CD4-positive, CD25-positive, alpha-beta regulatory T cell (primary cell): Measurements from ENCODE around the gene FZD1. TPM values are rescaled to one million over a fixed set of nuclear protein-coding genes. Genes with fewer than 3 reads are reported as not detected.

ENCODE experiments used
- ATAC-seq, 2 donors: fragments of 150-1000 bp; cut with Tn5 transposase; one replicate each; pipeline ENCODE4 v1.10.0; 2021; ENCODE audit warnings: low read depth in 2 of 2, moderate number of reproducible peaks in 2 of 2, moderate library complexity in 1 of 2
- DNase-seq, 3 donors: peaks; one replicate each; pipeline versions ENCODE4 v3.0.0 to v3.0.0-alpha.2; 2012 to 2022; ENCODE audit warnings: mixed read lengths in 1 of 3
- H3K27ac ChIP-seq: one replicate; pipeline ENCODE4 v1.7.0; 2013; ENCODE audit warnings: mild to moderate bottlenecking, low read length; ENCODE audit not compliant: insufficient read depth, poor library complexity, severe bottlenecking
- H3K27me3 ChIP-seq: one replicate; pipeline ENCODE4 v1.7.0; 2013; ENCODE audit warnings: low read length; ENCODE audit not compliant: control insufficient read depth, insufficient read depth
- H3K36me3 ChIP-seq: one replicate; pipeline ENCODE4 v1.7.0; 2013; ENCODE audit warnings: mild to moderate bottlenecking, low read length, moderate library complexity; ENCODE audit not compliant: control insufficient read depth, insufficient read depth
- H3K4me1 ChIP-seq: 2 replicates; pipeline ENCODE4 v1.7.0; 2013; ENCODE audit warnings: mild to moderate bottlenecking, low read length; ENCODE audit not compliant: insufficient read depth, control insufficient read depth, poor library complexity, severe bottlenecking
- H3K4me3 ChIP-seq: one replicate; pipeline ENCODE4 v1.7.0; 2013; ENCODE audit warnings: low read depth, mild to moderate bottlenecking, low read length, moderate library complexity
- H3K9me3 ChIP-seq, 2 experiments: 1 replicate in 1 of 2; 2 replicates in 1 of 2; pipeline ENCODE4 v1.7.0; 2013; ENCODE audit warnings: low read length in 2 of 2, mild to moderate bottlenecking in 1 of 2, moderate library complexity in 1 of 2; ENCODE audit not compliant: control insufficient read depth in 2 of 2
- H3K27ac Mint-ChIP-seq, 3 donors: one replicate each; pipeline ENCODE4 v1.8.0; 2020 to 2022; ENCODE audit warnings: mild to moderate bottlenecking in 3 of 3, mixed read lengths in 3 of 3, moderate library complexity in 2 of 3
- H3K27me3 Mint-ChIP-seq: one replicate; pipeline ENCODE4 v1.8.0; 2022; ENCODE audit warnings: mild to moderate bottlenecking, mixed read lengths
- H3K36me3 Mint-ChIP-seq: one replicate; pipeline ENCODE4 v1.8.0; 2020; ENCODE audit warnings: mixed read lengths
- H3K4me1 Mint-ChIP-seq, 4 donors: one replicate each; pipeline ENCODE4 v1.8.0; 2020 to 2022; ENCODE audit warnings: mixed read lengths in 4 of 4, mild to moderate bottlenecking in 1 of 4
- H3K4me3 Mint-ChIP-seq, 4 donors: one replicate each; pipeline ENCODE4 v1.8.0; 2020 to 2022; ENCODE audit warnings: mild to moderate bottlenecking in 4 of 4, mixed read lengths in 4 of 4, moderate library complexity in 3 of 4
- H3K9me3 Mint-ChIP-seq, 7 donors: one replicate each; pipeline ENCODE4 v1.8.0; 2020 to 2022; ENCODE audit warnings: mixed read lengths in 7 of 7, mild to moderate bottlenecking in 3 of 7, moderate library complexity in 2 of 7
- polyA plus RNA-seq, 4 donors: library from polyadenylated mRNA; unstranded; fragments of 300-500 nt; fragmentation: Illumina TruSeq; gene quantifications; one replicate each; pipeline ENCODE4 v1.2.3, GENCODE V29; 2021
- total RNA-seq: library from RNA; stranded (reverse); gene quantifications from one replicate; pipeline ENCODE4 v1.2.3, GENCODE V29; 2022

The FZD1 gene
- total and polyA plus RNA-seq, 5 donors from 2014 or later: 0.06 to 0.10 TPM; not detected in 3

- no peak for ATAC-seq
- no peak overlapping the region for H3K4me3 Mint-ChIP-seq
- H3K27ac ChIP-seq: no peak overlapping the region
Measured at GRCh38 chr7:91319351-91319750, 55.1 kb downstream of the FZD1 start.

GRCh38 chr7:91320366-91321078, 56.3 kb downstream of the FZD1 start:
- Mint-ChIP-seq H3K27ac (no peak overlapping the region), H3K9me3 (peaks cover 0 to 7% (median 0%) of the 10 kb centered on the region in 7 donors), H3K27me3 (no peaks in the 10 kb centered on the region), H3K36me3 (no peaks in the 10 kb centered on the region), H3K4me1 (no peaks in the 10 kb centered on the region), H3K4me3 (no peak overlapping the region)
- H3K9me3 ChIP-seq: no peaks in the 10 kb centered on the region
- DNase-seq: no peak
- H3K27ac ChIP-seq: no peak overlapping the region
- no peaks in the 10 kb centered on the region for H3K36me3 ChIP-seq
- ATAC-seq: no peak
- no peak overlapping the region for H3K4me3 ChIP-seq
- H3K27me3 ChIP-seq: no peaks in the 10 kb centered on the region
- H3K4me1 ChIP-seq: no peaks in the 10 kb centered on the region

More at GRCh38 chr7:91319351-91319750, 55.1 kb downstream of the FZD1 start:
- no peaks in the 10 kb centered on the region for H3K36me3 ChIP-seq
- H3K9me3 Mint-ChIP-seq: peaks cover 0 to 3% (median 0%) of the 10 kb centered on the region in 7 donors
- no peak overlapping the region for H3K4me3 ChIP-seq
- H3K4me1 ChIP-seq: no peaks in the 10 kb centered on the region
- no peaks in the 10 kb centered on the region for H3K27me3 ChIP-seq
- DNase-seq: no peak
- H3K27ac Mint-ChIP-seq: no peak overlapping the region
- no peaks in the 10 kb centered on the region for H3K9me3 ChIP-seq
- H3K36me3 Mint-ChIP-seq: no peaks in the 10 kb centered on the region
- H3K27me3 Mint-ChIP-seq: no peaks in the 10 kb centered on the region
- no peaks in the 10 kb centered on the region for H3K4me1 Mint-ChIP-seq
